ENCODE data around the gene XRCC6.

Gene XRCC6

DNA sequence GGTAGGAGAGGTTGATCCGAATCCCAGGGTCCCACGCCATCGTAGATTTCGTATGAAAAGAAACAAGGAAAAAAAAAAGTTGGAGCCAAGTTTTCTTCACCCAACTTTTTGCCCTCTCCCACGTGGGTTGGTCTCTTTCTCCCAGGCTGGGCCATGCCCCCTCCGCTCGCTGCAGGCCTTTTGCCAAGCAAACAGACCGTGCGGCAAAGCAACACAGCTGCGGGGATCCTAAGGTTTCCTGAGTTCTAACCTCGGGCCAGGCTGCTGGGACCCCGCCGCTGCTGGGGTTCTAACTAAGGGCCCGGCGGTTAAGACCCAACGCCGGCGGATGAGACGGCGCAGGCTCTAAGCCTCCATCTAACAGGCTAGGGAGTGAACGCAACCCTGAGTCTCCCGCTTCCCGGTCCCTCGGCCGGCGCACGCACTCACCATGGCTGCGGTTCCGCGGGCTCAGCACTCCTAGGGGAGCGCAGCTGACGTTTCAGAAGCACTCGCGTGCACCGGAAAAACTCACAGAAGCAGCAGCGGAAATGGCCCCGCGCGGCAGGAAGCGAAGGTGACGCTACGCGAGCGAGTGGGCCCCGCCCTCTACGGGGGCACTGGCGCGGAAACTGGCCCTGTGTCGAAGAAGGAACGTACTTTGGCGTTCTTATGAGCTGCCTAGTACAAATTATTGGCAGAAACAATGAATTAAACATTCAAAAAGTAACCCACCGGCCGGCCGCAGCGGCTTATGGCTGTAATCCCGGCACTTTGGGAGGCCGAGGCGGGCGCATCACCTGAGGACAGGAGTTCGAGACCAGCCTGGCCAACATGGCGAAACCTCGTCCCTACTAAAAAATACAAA lies 67.5 kb downstream of the XRCC6 start, which contains the start of gene SNU13:
SNU13 (minus strand) TSS at position 503 of the 847 bp plus-strand sequence; CDS start at position 432, 71 bp downstream.
- DNase-seq = peak; percentile 78 to 89 (median 86)

DNA sequence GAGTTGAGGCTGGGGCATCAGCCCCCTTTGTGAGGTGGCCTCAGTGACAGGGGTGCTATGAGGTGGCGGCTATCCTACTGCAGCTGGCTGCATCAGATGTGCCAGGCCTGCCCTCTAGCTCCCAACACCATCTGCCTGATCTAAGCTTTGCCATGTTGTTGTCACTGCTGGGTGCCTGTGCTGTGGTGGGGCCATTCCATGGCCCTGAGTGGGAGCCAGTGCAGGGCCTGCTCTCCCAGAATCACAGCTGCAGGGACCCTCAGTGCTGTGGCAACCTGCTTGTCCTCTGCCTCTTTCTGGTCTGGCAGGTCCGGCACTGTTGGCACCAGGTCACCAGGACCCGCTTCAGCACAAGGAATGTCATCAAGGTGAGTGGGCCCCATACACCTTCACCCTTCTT lies 69.4 kb downstream of the XRCC6 start:
- DNase-seq = no peak

DNA sequence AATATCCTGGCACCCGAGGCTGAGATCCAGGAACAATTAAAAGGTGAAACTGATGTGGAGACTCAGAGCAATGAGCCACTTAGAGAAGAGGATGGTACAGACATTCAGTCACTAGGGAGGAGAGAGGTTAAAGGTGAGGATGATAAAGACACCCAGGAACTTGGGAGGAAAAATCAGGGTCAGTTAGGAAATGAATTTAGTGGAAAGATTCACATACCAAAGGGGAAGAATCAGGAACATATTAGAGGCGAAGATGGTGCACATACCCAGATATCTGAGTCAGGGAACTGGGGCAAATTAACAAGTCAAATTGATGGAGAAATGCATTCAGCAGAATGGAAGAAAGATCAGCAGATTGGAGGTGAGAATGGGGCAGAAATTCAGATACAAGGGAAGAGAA lies 74.1 kb downstream of the XRCC6 start:
- DNase-seq = no peak

DNA sequence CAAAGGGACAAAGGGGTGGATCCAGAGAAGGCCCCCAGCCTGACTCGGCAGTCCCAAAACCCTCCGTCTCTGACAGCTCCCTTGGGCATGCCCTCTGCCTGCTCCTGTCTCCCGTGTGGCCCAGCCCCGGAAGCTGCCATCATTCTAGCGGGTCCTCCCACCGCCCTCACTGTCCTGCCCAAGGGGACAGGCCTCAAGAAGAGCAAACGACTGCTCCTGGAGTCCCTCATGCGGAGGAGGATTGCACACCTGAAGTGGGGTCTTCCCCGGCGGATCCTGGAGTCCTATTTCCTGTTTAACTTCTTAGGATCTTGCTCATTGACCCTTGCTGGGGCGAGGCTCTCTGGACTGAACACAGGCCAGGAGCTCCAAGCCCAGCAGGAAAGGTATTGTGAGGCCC lies 75.6 kb downstream of the XRCC6 start:
- no peak for DNase-seq

DNA sequence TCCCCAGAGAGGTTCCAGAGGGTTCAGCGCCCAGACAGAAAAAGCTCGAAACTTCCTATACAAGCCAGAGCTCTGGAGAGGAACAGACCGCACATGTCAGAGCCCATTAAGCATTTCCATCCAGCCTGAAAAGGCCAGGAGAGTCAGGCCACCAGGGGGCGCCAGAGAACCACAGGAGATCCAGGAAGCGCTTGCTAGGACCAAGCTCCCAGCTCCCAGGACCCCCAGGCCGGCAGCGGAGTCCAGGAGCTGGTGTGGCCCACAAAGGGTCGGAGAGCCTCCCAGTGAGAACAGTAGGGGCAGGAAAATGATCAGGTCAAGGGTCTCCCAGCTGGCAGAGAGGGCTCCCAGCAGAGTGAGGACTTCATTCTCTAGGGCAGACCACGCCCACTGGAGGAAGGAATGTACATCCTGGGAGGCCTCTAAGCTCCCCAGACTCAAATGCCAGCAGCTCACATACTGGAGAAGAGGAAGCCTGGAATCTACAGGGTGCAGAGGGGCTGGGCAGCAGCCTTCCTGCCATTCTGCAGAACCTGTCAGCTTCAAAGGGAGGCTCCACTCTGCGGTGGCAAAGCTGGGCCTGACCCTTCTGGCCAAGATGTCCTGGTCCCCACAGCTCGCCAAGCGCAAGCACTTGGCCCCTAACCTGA lies 76.2 kb downstream of the XRCC6 start:
- peak; percentile 79 to 98 (median 92) for DNase-seq

DNA sequence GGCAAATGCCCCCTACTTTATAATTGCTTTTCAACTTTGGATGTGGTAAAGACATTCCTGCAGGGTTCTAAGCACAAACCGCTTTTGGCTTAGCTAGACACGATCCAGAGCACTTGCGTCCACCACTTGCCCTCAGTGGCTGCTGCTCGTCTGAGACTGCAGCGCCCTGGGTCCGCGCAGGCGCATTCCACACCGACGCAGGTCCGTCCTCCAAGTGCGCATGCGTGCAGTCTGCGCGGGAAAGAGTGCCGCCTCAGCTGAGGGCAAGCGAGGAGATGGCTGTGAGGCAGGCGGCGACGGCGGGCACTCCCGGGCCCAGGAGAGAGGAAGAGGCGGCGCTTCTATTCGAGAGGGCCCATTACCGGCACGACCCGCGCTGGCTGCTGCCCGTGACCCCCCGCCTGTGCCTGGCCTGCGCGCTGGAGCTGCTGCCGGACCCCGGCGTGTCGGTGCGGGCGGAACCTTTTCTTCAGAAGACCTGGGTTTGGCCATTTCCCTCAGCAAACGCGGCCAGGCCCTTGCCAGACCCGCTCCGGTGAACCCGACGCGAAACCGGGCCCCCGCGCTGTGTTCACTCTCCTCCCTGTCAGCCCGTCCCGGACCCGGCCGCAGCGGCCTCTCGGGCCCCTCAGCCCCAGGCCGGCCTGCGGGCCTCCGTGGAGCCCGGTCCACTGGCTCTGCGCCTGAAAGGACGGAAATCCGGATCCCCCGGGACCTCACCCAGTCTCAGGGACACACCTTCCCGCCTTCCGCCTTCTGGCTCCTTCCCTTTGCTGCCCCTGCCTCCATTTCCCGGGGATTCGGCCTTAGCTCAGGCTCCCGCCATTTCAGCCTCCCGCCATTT lies 78.4 kb downstream of the XRCC6 start, which contains the start of gene MEI1:
MEI1 (plus strand) TSS at position 240 of the 844 bp plus-strand sequence; CDS start at position 276, 36 bp downstream.
- peak; percentile 73 to 84 (median 82) for DNase-seq

DNA sequence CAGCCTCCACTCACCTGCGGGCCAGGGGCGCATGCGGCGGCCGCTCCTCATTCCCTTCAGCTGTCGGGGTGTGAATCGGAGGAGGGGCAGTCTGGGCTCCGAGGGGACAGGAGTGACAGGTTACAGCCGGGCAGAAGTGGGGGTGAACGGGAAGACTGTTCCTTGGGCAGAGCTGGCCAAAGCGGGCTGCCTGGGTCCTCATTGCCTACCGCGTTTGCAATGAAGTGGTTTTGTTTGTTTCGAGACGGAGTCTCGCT lies 78.9 kb downstream of the XRCC6 start:
- no peak for DNase-seq

DNA sequence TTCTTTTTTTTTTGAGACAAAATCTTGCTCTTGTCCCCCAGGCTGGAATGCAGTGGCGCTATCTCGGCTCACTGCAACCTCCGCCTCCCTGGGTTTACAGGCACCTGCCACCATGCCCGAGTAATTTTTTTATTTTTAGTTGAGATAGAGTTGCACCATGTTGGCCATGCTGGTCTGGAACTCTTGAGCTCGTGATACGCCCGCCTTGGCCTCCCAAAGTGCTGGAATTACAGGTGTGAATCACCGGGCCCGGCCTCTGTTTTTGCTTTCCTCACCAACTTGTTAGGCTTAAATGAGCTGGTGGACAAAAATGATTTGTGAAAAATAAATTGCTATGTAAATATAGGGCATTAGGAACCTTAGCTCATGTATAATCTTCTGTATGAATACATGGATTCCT lies 81.7 kb downstream of the XRCC6 start:
- no peak for DNase-seq

DNA sequence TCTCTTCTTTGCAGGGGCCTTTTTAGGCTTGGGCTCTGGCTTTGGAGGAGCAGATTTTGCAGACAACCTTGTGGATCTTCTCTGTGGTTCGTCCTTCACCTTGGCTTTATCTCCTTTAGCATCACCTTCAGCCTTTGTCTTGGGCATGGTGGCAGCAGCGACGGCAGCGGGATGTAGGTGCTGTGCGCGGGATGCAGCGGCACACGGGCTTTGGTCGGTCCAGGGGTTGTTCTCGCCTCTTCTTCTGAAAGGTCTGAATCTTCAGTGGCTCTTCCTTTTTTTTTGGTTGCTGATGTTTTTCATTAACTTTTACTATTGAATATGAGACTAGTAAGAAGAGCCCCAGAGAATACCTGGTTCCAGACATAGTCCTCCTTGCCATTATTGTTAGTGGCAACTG lies 88.2 kb downstream of the XRCC6 start:
- no peak for DNase-seq

DNA sequence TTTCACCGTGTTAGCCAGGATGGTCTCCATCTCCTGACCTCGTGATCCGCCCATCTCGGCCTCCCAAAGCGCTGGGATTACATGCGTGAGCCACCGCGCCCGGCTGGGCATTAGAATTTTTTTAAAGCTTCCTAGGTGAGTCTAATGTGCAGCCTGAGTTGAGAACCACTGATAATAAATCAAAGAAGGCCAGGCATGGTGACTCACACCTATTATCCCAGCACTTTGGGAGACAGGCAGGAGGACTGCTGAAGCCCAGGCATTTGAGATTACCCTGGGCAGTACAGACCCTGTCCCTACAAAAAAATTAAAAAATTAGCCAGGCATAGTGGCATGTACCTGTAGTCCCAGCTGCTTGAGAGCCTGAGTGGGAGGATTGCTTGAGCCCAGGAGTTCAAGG lies 91.9 kb downstream of the XRCC6 start:
- DNase-seq = no peak
